Measurements from ENCODE around the gene MELK.

MELK gene

GRCh38 chr9:36637491-36638270, 65.0 kb downstream of the MELK start:
- no peak for TF ChIP-seq FOXP2 (optimal IDR thresholded peaks at IDR 0.05; ENCODE audit: control extremely low read depth, extremely low read length, insufficient read depth)
- no peak for TF ChIP-seq EZH2 (IDR thresholded peaks at IDR 0.05)
- TF ChIP-seq POLR2AphosphoS5 (IDR thresholded peaks at IDR 0.05; ENCODE audit: borderline replicate concordance, low read depth, low read length) = no peak
- Histone ChIP-seq H3K9me3 (ENCODE audit: low read depth, low read length) (no peaks in the 10 kb centered on the region), H3K9ac (ENCODE audit: insufficient read length) (no peak overlapping the region), H3K36me3 (ENCODE audit: insufficient read depth, low read length) (peaks cover 46% of the 10 kb centered on the region), H3K4me3 (no peak overlapping the region), H3K27ac (no peak overlapping the region)
- DNase-seq (ENCODE audit: low read depth, low spot score) = no peak

- DNase-seq (ENCODE audit: low read depth, low spot score) = no peak
- Histone ChIP-seq H3K9ac (ENCODE audit: insufficient read length) (no peak overlapping the region), H3K27ac (no peak overlapping the region), H3K36me3 (ENCODE audit: insufficient read depth, low read length) (peaks cover 50% of the 10 kb centered on the region), H3K9me3 (ENCODE audit: low read depth, low read length) (no peaks in the 10 kb centered on the region), H3K4me3 (no peak overlapping the region)
- TF ChIP-seq POLR2AphosphoS5 (IDR thresholded peaks at IDR 0.05; ENCODE audit: borderline replicate concordance, low read depth, low read length) (no peak), FOXP2 (optimal IDR thresholded peaks at IDR 0.05; ENCODE audit: control extremely low read depth, extremely low read length, insufficient read depth) (no peak), EZH2 (IDR thresholded peaks at IDR 0.05) (no peak)
Observed at GRCh38 chr9:36640771-36641381, 68.2 kb downstream of the MELK start.

- Histone ChIP-seq H3K9me3 (ENCODE audit: low read depth, low read length) (no peaks in the 10 kb centered on the region), H3K27ac (no peak overlapping the region), H3K4me3 (no peak overlapping the region), H3K36me3 (ENCODE audit: insufficient read depth, low read length) (peaks cover 54% of the 10 kb centered on the region), H3K9ac (ENCODE audit: insufficient read length) (no peak overlapping the region)
- no peak for DNase-seq (ENCODE audit: low read depth, low spot score)
- TF ChIP-seq POLR2AphosphoS5 (IDR thresholded peaks at IDR 0.05; ENCODE audit: borderline replicate concordance, low read depth, low read length) (no peak), EZH2 (IDR thresholded peaks at IDR 0.05) (no peak), FOXP2 (optimal IDR thresholded peaks at IDR 0.05; ENCODE audit: control extremely low read depth, extremely low read length, insufficient read depth) (no peak)
Observed at GRCh38 chr9:36642817-36643216, 70.1 kb downstream of the MELK start.

GRCh38 chr9:36656842-36657241, 84.1 kb downstream of the MELK start:
- no peak overlapping the region for H3K9ac ChIP-seq (ENCODE audit: insufficient read length)
- no peak for DNase-seq (ENCODE audit: low read depth, low spot score)
- TF ChIP-seq EZH2 (IDR thresholded peaks at IDR 0.05) (no peak), FOXP2 (optimal IDR thresholded peaks at IDR 0.05; ENCODE audit: control extremely low read depth, extremely low read length, insufficient read depth) (no peak), POLR2AphosphoS5 (IDR thresholded peaks at IDR 0.05; ENCODE audit: borderline replicate concordance, low read depth, low read length) (no peak)
- H3K4me3 ChIP-seq = no peak overlapping the region
- no peaks in the 10 kb centered on the region for H3K9me3 ChIP-seq (ENCODE audit: low read depth, low read length)
- H3K36me3 ChIP-seq (ENCODE audit: insufficient read depth, low read length) = peaks cover 63% of the 10 kb centered on the region
- H3K27ac ChIP-seq = no peak overlapping the region

- no peak overlapping the region for H3K27ac ChIP-seq
- no peak overlapping the region for H3K9ac ChIP-seq (ENCODE audit: insufficient read length)
- TF ChIP-seq POLR2AphosphoS5 (IDR thresholded peaks at IDR 0.05; ENCODE audit: borderline replicate concordance, low read depth, low read length) = no peak
- no peak for TF ChIP-seq EZH2 (IDR thresholded peaks at IDR 0.05)
- no peak for TF ChIP-seq FOXP2 (optimal IDR thresholded peaks at IDR 0.05; ENCODE audit: control extremely low read depth, extremely low read length, insufficient read depth)
- DNase-seq (ENCODE audit: low read depth, low spot score) = no peak
- H3K36me3 ChIP-seq (ENCODE audit: insufficient read depth, low read length) = peaks cover 57% of the 10 kb centered on the region
- no peak overlapping the region for H3K4me3 ChIP-seq
- no peaks in the 10 kb centered on the region for H3K9me3 ChIP-seq (ENCODE audit: low read depth, low read length)
Observed at GRCh38 chr9:36659500-36659899, 86.8 kb downstream of the MELK start.

- TF ChIP-seq FOXP2 (optimal IDR thresholded peaks at IDR 0.05; ENCODE audit: control extremely low read depth, extremely low read length, insufficient read depth) (no peak), POLR2AphosphoS5 (IDR thresholded peaks at IDR 0.05; ENCODE audit: borderline replicate concordance, low read depth, low read length) (no peak), EZH2 (IDR thresholded peaks at IDR 0.05) (no peak)
- peak overlapping the region; percentile 21; the same call in 1 of the 2 replicates for H3K27ac ChIP-seq
- peaks cover 55% of the 10 kb centered on the region for H3K36me3 ChIP-seq (ENCODE audit: insufficient read depth, low read length)
- no peak overlapping the region for H3K4me3 ChIP-seq
- H3K9me3 ChIP-seq (ENCODE audit: low read depth, low read length) = no peaks in the 10 kb centered on the region
- no peak overlapping the region for H3K9ac ChIP-seq (ENCODE audit: insufficient read length)
- no peak for DNase-seq (ENCODE audit: low read depth, low spot score)
Observed at GRCh38 chr9:36664806-36665205, 92.1 kb downstream of the MELK start.

GRCh38 chr9:36665387-36665786, 92.7 kb downstream of the MELK start:
- TF ChIP-seq EZH2 (IDR thresholded peaks at IDR 0.05) (no peak), FOXP2 (optimal IDR thresholded peaks at IDR 0.05; ENCODE audit: control extremely low read depth, extremely low read length, insufficient read depth) (no peak), POLR2AphosphoS5 (IDR thresholded peaks at IDR 0.05; ENCODE audit: borderline replicate concordance, low read depth, low read length) (no peak)
- Histone ChIP-seq H3K36me3 (ENCODE audit: insufficient read depth, low read length) (peaks cover 55% of the 10 kb centered on the region), H3K27ac (no peak overlapping the region), H3K9ac (ENCODE audit: insufficient read length) (no peak overlapping the region), H3K9me3 (ENCODE audit: low read depth, low read length) (no peaks in the 10 kb centered on the region), H3K4me3 (no peak overlapping the region)
- DNase-seq (ENCODE audit: low read depth, low spot score) = no peak

- no peak for TF ChIP-seq FOXP2 (optimal IDR thresholded peaks at IDR 0.05; ENCODE audit: control extremely low read depth, extremely low read length, insufficient read depth)
- TF ChIP-seq EZH2 (IDR thresholded peaks at IDR 0.05) = no peak
- no peak for TF ChIP-seq POLR2AphosphoS5 (IDR thresholded peaks at IDR 0.05; ENCODE audit: borderline replicate concordance, low read depth, low read length)
- Histone ChIP-seq H3K27ac (no peak overlapping the region), H3K9ac (ENCODE audit: insufficient read length) (no peak overlapping the region), H3K4me3 (no peak overlapping the region), H3K9me3 (ENCODE audit: low read depth, low read length) (no peaks in the 10 kb centered on the region), H3K36me3 (ENCODE audit: insufficient read depth, low read length) (peaks cover 57% of the 10 kb centered on the region)
- no peak for DNase-seq (ENCODE audit: low read depth, low spot score)
Observed at GRCh38 chr9:36665921-36666431, 93.3 kb downstream of the MELK start.
